Measurements from ENCODE around the gene LETM1. TPM values are rescaled to one million over a fixed set of nuclear protein-coding genes. Genes with fewer than 3 reads are reported as not detected.

LETM1 gene
- total and polyA plus RNA-seq, 4 donors, result 12.2 to 46.9 (median 24.1) TPM

DNA sequence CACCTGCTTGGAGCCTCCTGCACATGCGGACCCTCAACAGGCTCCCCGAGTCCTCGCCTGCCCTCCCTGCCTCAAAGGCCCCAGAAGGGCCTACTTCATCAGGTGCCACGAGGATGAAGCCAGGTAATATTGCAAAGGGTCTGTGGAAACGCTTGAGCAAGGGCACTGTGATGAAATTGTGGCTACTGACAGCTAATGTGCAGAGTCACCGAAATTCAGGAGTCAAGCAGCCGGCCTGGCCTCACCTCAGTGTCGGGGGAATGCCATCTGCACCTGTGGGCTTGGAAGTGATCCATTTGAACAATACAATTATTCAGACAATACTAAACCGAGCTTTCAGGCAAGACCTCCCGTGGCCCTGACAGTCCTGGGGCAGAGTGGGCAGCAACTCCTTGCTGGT lies 66.0 kb downstream of the LETM1 start (continued):
- TF ChIP-seq, protein P1, sequence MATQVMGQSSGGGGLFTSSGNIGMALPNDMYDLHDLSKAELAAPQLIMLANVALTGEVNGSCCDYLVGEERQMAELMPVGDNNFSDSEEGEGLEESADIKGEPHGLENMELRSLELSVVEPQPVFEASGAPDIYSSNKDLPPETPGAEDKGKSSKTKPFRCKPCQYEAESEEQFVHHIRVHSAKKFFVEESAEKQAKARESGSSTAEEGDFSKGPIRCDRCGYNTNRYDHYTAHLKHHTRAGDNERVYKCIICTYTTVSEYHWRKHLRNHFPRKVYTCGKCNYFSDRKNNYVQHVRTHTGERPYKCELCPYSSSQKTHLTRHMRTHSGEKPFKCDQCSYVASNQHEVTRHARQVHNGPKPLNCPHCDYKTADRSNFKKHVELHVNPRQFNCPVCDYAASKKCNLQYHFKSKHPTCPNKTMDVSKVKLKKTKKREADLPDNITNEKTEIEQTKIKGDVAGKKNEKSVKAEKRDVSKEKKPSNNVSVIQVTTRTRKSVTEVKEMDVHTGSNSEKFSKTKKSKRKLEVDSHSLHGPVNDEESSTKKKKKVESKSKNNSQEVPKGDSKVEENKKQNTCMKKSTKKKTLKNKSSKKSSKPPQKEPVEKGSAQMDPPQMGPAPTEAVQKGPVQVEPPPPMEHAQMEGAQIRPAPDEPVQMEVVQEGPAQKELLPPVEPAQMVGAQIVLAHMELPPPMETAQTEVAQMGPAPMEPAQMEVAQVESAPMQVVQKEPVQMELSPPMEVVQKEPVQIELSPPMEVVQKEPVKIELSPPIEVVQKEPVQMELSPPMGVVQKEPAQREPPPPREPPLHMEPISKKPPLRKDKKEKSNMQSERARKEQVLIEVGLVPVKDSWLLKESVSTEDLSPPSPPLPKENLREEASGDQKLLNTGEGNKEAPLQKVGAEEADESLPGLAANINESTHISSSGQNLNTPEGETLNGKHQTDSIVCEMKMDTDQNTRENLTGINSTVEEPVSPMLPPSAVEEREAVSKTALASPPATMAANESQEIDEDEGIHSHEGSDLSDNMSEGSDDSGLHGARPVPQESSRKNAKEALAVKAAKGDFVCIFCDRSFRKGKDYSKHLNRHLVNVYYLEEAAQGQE (IDR thresholded peaks at IDR 0.05), result no peak
- no peak for TF ChIP-seq NR2F2 (IDR thresholded peaks at IDR 0.05)
- no peak for TF ChIP-seq RXRA (IDR thresholded peaks at IDR 0.05)
- no peak for TF ChIP-seq HNF4A (conservative IDR thresholded peaks at IDR 0.05)
- TF ChIP-seq RAD21 (IDR thresholded peaks at IDR 0.05), result no peak
- no peak for TF ChIP-seq GABPA (IDR thresholded peaks at IDR 0.05 in 1 of 2, conservative IDR thresholded peaks at IDR 0.05 in 1 of 2)
- TF ChIP-seq EGR1 (IDR thresholded peaks at IDR 0.05; ENCODE audit: low read depth in 2 of 2), result no peak
- no peak for TF ChIP-seq FOXA1 (IDR thresholded peaks at IDR 0.05)

DNA sequence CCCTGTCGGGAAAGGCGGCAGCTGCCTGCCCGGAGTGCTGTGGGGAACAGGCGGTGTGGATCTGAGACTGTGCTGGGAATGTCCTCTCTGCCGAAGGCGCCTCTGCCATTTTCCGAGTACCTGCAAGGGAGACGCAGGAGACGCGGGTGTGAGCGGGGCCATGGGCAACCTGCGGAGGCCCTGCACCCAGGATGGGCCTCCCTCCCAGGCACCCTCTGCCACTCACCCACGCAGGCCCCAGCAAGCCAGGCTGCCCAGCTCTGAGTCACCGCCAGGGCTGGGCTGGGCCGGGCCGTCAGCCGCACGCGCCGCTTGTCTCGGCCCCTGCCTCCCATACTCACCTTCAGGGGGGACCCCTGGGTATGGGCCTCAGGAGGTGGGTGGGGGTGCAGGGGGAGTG lies 66.4 kb downstream of the LETM1 start:
- peaks cover 3 to 18% (median 13%) of the 10 kb centered on the region in 4 donors for H3K4me1 ChIP-seq (ENCODE audit: control insufficient read depth in 4 of 4, insufficient read depth in 4 of 4, low read length in 3 of 4)
- no peaks in the 10 kb centered on the region for H3K9me3 ChIP-seq (ENCODE audit: control insufficient read depth in 4 of 4, low read length in 3 of 4)
- DNase-seq (ENCODE audit: low spot score), result no peak
- TF ChIP-seq SP1 (IDR thresholded peaks at IDR 0.05) (no peak), NR2F2 (IDR thresholded peaks at IDR 0.05) (no peak)
- TF ChIP-seq, protein P2, sequence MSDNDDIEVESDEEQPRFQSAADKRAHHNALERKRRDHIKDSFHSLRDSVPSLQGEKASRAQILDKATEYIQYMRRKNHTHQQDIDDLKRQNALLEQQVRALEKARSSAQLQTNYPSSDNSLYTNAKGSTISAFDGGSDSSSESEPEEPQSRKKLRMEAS (IDR thresholded peaks at IDR 0.05), result no peak
- TF ChIP-seq, protein P1 (IDR thresholded peaks at IDR 0.05), result no peak
- H3K36me3 ChIP-seq (ENCODE audit: control insufficient read depth in 4 of 4, insufficient read depth in 3 of 4, low read depth in 1 of 4, low read length in 3 of 4), result no peaks in the 10 kb centered on the region
- H3K27me3 ChIP-seq (ENCODE audit: control insufficient read depth in 4 of 4, insufficient read depth in 4 of 4, low read length in 3 of 4), result no peaks in the 10 kb centered on the region
- no peak overlapping the region for H3K27ac ChIP-seq (ENCODE audit: low read depth in 1 of 2, low read length in 2 of 2)
- H3K4me3 ChIP-seq (ENCODE audit: low read depth in 1 of 3, low read length in 3 of 3), result no peak overlapping the region
- 93% methylated on average over 21 of the region's 21 CpGs for WGBS
- no peak overlapping the region for H3K9ac ChIP-seq (ENCODE audit: low read depth in 1 of 2, low read length in 2 of 2)

DNA sequence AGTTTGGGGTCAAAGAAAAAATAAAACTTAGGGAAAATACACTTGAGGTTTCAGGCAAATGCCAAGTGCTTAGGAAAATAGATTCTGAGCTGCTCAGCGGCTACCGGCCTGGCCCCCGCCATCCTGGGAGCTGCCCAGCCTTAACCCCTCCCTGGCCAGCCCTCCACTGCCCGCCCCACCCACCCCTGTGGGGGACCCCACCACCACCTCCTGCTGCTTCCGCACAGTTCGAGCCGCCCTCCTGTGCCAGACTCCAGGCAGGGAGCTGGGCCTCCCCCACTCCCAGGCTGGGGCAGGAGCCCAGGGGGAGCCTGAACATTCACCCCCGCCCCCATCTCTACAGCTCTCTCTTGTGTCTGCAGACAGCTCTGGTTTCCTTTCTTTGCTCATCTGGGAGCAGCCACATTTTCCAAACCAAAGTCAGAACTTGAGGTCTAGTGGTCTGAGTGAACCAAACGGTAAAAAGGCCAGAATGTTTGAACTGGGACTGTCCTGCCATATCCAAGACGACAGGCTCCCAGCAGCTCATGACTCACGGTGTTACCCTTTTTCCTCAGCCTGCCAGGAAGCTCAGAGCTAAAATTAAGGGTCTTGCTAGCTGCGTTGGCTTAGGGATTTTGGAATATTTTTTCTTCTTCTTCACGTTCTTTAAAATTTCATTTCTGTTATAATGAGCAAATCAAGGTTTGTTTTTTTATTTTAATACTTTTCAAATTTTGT lies 67.5 kb downstream of the LETM1 start:
- 88% methylated on average over 13 of the region's 13 CpGs for WGBS
- Histone ChIP-seq H3K4me3 (ENCODE audit: low read depth in 1 of 3, low read length in 3 of 3) (no peak overlapping the region), H3K27ac (ENCODE audit: low read depth in 1 of 2, low read length in 2 of 2) (no peak overlapping the region), H3K9me3 (ENCODE audit: control insufficient read depth in 4 of 4, low read length in 3 of 4) (no peaks in the 10 kb centered on the region), H3K36me3 (ENCODE audit: control insufficient read depth in 4 of 4, insufficient read depth in 3 of 4, low read depth in 1 of 4, low read length in 3 of 4) (no peaks in the 10 kb centered on the region), H3K4me1 (ENCODE audit: control insufficient read depth in 4 of 4, insufficient read depth in 4 of 4, low read length in 3 of 4) (peaks cover 3 to 18% (median 14%) of the 10 kb centered on the region in 4 donors), H3K27me3 (ENCODE audit: control insufficient read depth in 4 of 4, insufficient read depth in 4 of 4, low read length in 3 of 4) (no peaks in the 10 kb centered on the region), H3K9ac (ENCODE audit: low read depth in 1 of 2, low read length in 2 of 2) (no peak overlapping the region)
- TF ChIP-seq FOXA2 (IDR thresholded peaks at IDR 0.05) (no peak), HNF4A (conservative IDR thresholded peaks at IDR 0.05) (no peak), NR2F2 (IDR thresholded peaks at IDR 0.05) (no peak)
- TF ChIP-seq, protein P3, sequence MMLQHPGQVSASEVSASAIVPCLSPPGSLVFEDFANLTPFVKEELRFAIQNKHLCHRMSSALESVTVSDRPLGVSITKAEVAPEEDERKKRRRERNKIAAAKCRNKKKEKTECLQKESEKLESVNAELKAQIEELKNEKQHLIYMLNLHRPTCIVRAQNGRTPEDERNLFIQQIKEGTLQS (IDR thresholded peaks at IDR 0.05), result no peak
- no peak for DNase-seq (ENCODE audit: low spot score)

Data from liver (tissue), 9 donors.